HepG2 (cell line): Measurements from ENCODE around the gene ITGB7. TPM values are rescaled to one million over a fixed set of nuclear protein-coding genes. Genes with fewer than 3 reads are reported as not detected.

Experiments
- ATAC-seq: fragments of 200-7000 bp; cut with Tn5 transposase; 3 replicates; pipeline ENCODE4 v1.9.1; 2020; ENCODE audit warnings: mild to moderate bottlenecking, moderate library complexity
- BruUV-seq: library from RNA; stranded (reverse); fragments of 400-500 nt; replicated peaks from 2 replicates; lab custom pipeline; 2021; lab: Mats Ljungman, UMichigan
- CTCF ChIA-PET: fragments of 300-600 bp; formaldehyde crosslinking; extraction: SDS; loops from one replicate; lab custom pipeline; 2021; ENCODE audit warnings: low total read pairs, inconsistent platforms, low intra/inter-chr PET ratio; lab: Yijun Ruan, JAX
- POLR2A ChIA-PET: fragments of 350-600 bp; sonication (Branson Sonifier 250); formaldehyde crosslinking; loops from one replicate; lab custom pipeline; 2020; ENCODE audit warnings: antibody characterized with exemption, inconsistent platforms; lab: Yijun Ruan, JAX
- DNase-seq: peaks from one replicate; pipeline ENCODE4 v3.0.0-alpha.2; 2015; ENCODE audit warnings: low spot score
- FAIRE-seq: peaks from 3 replicates; lab custom pipeline; 2011; peaks lifted over from hg19 to GRCh38; lab: Jason Lieb, UNC
- H2AFZ ChIP-seq: one replicate; pipeline ENCODE4 v1.6.1; 2011; ENCODE audit warnings: low read length, inconsistent platforms
- H3K27ac ChIP-seq: fragments of 300-600 bp; 3 replicates; pipeline ENCODE4 v1.8.0; 2011; ENCODE audit warnings: mixed run types, mild to moderate bottlenecking, mixed read lengths, low read length, inconsistent platforms; ENCODE audit not compliant: insufficient read depth; ENCODE audit errors: extremely low read length
- H3K27me3 ChIP-seq, 2 experiments: fragments of 200-600 bp in 1 of 2; 2 replicates in 1 of 2; 3 replicates in 1 of 2; pipeline versions ENCODE4 v1.6.0 to v1.8.0; 2011; ENCODE audit warnings: low read length in 2 of 2, mild to moderate bottlenecking in 2 of 2, moderate library complexity in 2 of 2, inconsistent platforms in 1 of 2; ENCODE audit not compliant: insufficient read depth in 2 of 2, control insufficient read depth in 1 of 2
- H3K36me3 ChIP-seq, 2 experiments: fragments of 200-600 bp in 1 of 2; replicated peaks in 1 of 2; 2 replicates in 1 of 2; 3 replicates in 1 of 2; pipeline versions ENCODE4 v1.5.1 to v1.8.0; 2011; ENCODE audit warnings: low read length in 2 of 2, inconsistent platforms in 1 of 2; ENCODE audit not compliant: insufficient read depth in 2 of 2, control insufficient read depth in 1 of 2
- H3K4me1 ChIP-seq: 2 replicates; pipeline ENCODE4 v1.5.1; 2012; ENCODE audit warnings: low read length, inconsistent platforms; ENCODE audit not compliant: insufficient read depth
- H3K4me2 ChIP-seq: 2 replicates; pipeline ENCODE4 v1.6.0; 2011; ENCODE audit warnings: low read depth, low read length, inconsistent platforms
- H3K4me3 ChIP-seq, 3 experiments: fragments of 200-600 bp in 1 of 3; sonication (generic), shearing (Covaris generic) in 1 of 3; replicated peaks in 1 of 3; 2 replicates each; pipeline ENCODE4 v1.5.1; 2011 to 2016; ENCODE audit warnings: low read length in 3 of 3, inconsistent platforms in 2 of 3, low read depth in 2 of 3, mild to moderate bottlenecking in 2 of 3, control low read depth in 1 of 3, mixed read lengths in 1 of 3; ENCODE audit not compliant: insufficient read depth in 1 of 3
- H3K79me2 ChIP-seq: one replicate; pipeline ENCODE4 v1.6.1; 2011; ENCODE audit warnings: low read length, inconsistent platforms; ENCODE audit not compliant: insufficient read depth
- H3K9ac ChIP-seq: 2 replicates; pipeline ENCODE4 v1.6.0; 2011; ENCODE audit warnings: mild to moderate bottlenecking, low read depth, low read length, inconsistent platforms; ENCODE audit not compliant: insufficient read depth
- H3K9me3 ChIP-seq: 2 replicates; pipeline ENCODE4 v1.5.1; 2012; ENCODE audit warnings: mild to moderate bottlenecking, low read length
- H4K20me1 ChIP-seq: 2 replicates; pipeline ENCODE4 v1.6.0; 2011; ENCODE audit warnings: inconsistent platforms, mild to moderate bottlenecking, low read length, moderate library complexity; ENCODE audit not compliant: insufficient read depth
- CBX2 ChIP-seq, 2 experiments: fragments of 200-600 bp in 1 of 2; sonication (generic); formaldehyde crosslinking in 1 of 2; IDR thresholded peaks; 2 replicates each; pipeline versions ENCODE4 v1.7.0 to v1.8.1; 2018 to 2022; ENCODE audit warnings: low read depth in 2 of 2, low read length in 1 of 2, mild to moderate bottlenecking in 1 of 2, missing genetic modification reagents in 1 of 2
- CTCF ChIP-seq: sonication (generic); formaldehyde crosslinking; IDR thresholded peaks from 2 replicates; pipeline ENCODE4 v1.5.0; 2020; ENCODE audit warnings: mild to moderate bottlenecking, missing genetic modification reagents, moderate library complexity
- SAP130 ChIP-seq: IDR thresholded peaks from 2 replicates; pipeline ENCODE4 v1.6.1; 2016; ENCODE audit warnings: low read depth
- STAG1 ChIP-seq: sonication (generic); formaldehyde crosslinking; IDR thresholded peaks from 2 replicates; pipeline ENCODE4 v1.4.0; 2020; ENCODE audit warnings: missing genetic modification reagents
- WGBS: methylation state at CpG from one replicate; pipeline ENCODE4 v1.1.6; 2017; ENCODE audit warnings: low lambda C conversion rate; 5-methylcytosine and 5-hydroxymethylcytosine counted together
- in situ Hi-C: cut with HindIII; loops from 2 replicates; pipeline ENCODE4 v1.10.0; 2017; ENCODE audit warnings: low pct_unique_long_range_greater_than_20kb; ENCODE audit not compliant: extremely low pct_ligation_motif_present
- intact Hi-C: fragments of 100-400 bp; cut with micrococcal nuclease; formaldehyde crosslinking; loops from one replicate; pipeline ENCODE4 v1.10.0; 2022; ENCODE audit not compliant: unreplicated experiment
- polyA plus RNA-seq, 8 experiments: library from polyadenylated mRNA; depleted of rRNA in 3 of 8; stranded (reverse) in 7 of 8; unstranded in 1 of 8; fragments of >200 nt; fragmentation: Illumina TruSeq in 4 of 8; extraction: Trizol in 4 of 8; gene quantifications; 2 replicates each; pipeline versions ENCODE4 v1.2.1 to v1.2.3, GENCODE V29; 2011 to 2016; ENCODE audit warnings: low read depth in 4 of 8, missing spikeins in 1 of 8, mixed read lengths in 1 of 8; ENCODE audit not compliant: insufficient read depth in 1 of 8
- total RNA-seq, 5 experiments: library from RNA; depleted of rRNA; stranded (reverse); fragments of >200 nt; fragmentation: Illumina TruSeq; extraction: Trizol; gene quantifications; 2 replicates each; pipeline ENCODE4 v1.2.3, GENCODE V29; 2016; ENCODE audit warnings: low read depth in 1 of 5
- TF ChIP-seq, protein P1 (sequence below): sonication (generic); formaldehyde crosslinking; IDR thresholded peaks from 2 replicates; pipeline ENCODE4 v1.4.0; 2020; ENCODE audit warnings: missing genetic modification reagents, borderline replicate concordance
- TF ChIP-seq, protein P2 (sequence below): sonication (generic); formaldehyde crosslinking; conservative IDR thresholded peaks from 2 replicates; pipeline ENCODE4 v1.8.0; 2022; ENCODE audit warnings: missing genetic modification reagents

ITGB7 gene
- total and polyA plus RNA-seq, 2 of the 13 experiments (the other 11 are each of a cell fraction or from before 2014, with no cell fraction given): 0.16 to 0.18 TPM

GRCh38 chr12:53185582-53186153 lies 21.4 kb downstream of the ITGB7 start:
- H3K4me2 ChIP-seq: no peak overlapping the region
- H3K27ac ChIP-seq: no peak overlapping the region
- no peaks in the 10 kb centered on the region for H3K9me3 ChIP-seq
- CTCF ChIA-PET: no interaction called here
- peaks cover 29% of the 10 kb centered on the region for H3K79me2 ChIP-seq
- no peak overlapping the region for H3K4me3 ChIP-seq
- intact Hi-C loops: no loop called here
- H3K9ac ChIP-seq: no peak overlapping the region
- BruUV-seq: no TSS peak
- in situ Hi-C loops: no loop called here
- no peaks in the 10 kb centered on the region for H3K27me3 ChIP-seq
- DNase-seq (no peak), ATAC-seq (no peak), FAIRE-seq (no peak)
- POLR2A ChIA-PET: interaction anchor here (1.7 kb wide), 1 partner anchor 11 kb away, joined by 4 read pairs; no protein-coding TSS in a partner anchor
- TF ChIP-seq SAP130 (no peak), STAG1 (CRISPR knock-in tag) (peak; percentile 17; the same call in 1 of the 2 replicates), CBX2 (IDR thresholded peaks at IDR 0.05; ENCODE audit: low read depth, low read length) (no peak), CBX2 (CRISPR knock-in tag; IDR thresholded peaks at IDR 0.05; ENCODE audit: low read depth) (no peak), CTCF (CRISPR knock-in tag) (peak; percentile 11; the same call in 1 of the 2 replicates)
- TF ChIP-seq, protein P1, sequence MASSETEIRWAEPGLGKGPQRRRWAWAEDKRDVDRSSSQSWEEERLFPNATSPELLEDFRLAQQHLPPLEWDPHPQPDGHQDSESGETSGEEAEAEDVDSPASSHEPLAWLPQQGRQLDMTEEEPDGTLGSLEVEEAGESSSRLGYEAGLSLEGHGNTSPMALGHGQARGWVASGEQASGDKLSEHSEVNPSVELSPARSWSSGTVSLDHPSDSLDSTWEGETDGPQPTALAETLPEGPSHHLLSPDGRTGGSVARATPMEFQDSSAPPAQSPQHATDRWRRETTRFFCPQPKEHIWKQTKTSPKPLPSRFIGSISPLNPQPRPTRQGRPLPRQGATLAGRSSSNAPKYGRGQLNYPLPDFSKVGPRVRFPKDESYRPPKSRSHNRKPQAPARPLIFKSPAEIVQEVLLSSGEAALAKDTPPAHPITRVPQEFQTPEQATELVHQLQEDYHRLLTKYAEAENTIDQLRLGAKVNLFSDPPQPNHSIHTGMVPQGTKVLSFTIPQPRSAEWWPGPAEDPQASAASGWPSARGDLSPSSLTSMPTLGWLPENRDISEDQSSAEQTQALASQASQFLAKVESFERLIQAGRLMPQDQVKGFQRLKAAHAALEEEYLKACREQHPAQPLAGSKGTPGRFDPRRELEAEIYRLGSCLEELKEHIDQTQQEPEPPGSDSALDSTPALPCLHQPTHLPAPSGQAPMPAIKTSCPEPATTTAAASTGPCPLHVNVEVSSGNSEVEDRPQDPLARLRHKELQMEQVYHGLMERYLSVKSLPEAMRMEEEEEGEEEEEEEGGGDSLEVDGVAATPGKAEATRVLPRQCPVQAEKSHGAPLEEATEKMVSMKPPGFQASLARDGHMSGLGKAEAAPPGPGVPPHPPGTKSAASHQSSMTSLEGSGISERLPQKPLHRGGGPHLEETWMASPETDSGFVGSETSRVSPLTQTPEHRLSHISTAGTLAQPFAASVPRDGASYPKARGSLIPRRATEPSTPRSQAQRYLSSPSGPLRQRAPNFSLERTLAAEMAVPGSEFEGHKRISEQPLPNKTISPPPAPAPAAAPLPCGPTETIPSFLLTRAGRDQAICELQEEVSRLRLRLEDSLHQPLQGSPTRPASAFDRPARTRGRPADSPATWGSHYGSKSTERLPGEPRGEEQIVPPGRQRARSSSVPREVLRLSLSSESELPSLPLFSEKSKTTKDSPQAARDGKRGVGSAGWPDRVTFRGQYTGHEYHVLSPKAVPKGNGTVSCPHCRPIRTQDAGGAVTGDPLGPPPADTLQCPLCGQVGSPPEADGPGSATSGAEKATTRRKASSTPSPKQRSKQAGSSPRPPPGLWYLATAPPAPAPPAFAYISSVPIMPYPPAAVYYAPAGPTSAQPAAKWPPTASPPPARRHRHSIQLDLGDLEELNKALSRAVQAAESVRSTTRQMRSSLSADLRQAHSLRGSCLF (CRISPR knock-in tag): no peak
- TF ChIP-seq, protein P2, sequence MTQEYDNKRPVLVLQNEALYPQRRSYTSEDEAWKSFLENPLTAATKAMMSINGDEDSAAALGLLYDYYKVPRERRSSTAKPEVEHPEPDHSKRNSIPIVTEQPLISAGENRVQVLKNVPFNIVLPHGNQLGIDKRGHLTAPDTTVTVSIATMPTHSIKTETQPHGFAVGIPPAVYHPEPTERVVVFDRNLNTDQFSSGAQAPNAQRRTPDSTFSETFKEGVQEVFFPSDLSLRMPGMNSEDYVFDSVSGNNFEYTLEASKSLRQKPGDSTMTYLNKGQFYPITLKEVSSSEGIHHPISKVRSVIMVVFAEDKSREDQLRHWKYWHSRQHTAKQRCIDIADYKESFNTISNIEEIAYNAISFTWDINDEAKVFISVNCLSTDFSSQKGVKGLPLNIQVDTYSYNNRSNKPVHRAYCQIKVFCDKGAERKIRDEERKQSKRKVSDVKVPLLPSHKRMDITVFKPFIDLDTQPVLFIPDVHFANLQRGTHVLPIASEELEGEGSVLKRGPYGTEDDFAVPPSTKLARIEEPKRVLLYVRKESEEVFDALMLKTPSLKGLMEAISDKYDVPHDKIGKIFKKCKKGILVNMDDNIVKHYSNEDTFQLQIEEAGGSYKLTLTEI: no peak
- peaks cover 15% of the 10 kb centered on the region for H4K20me1 ChIP-seq
- 97% methylated on average over 2 of the region's 3 CpGs for WGBS
- H2AFZ ChIP-seq: no peak overlapping the region
- H3K4me1 ChIP-seq: peaks cover 39% of the 10 kb centered on the region
- peaks cover 30 to 69% of the 10 kb centered on the region in 2 experiments for H3K36me3 ChIP-seq
